ENCODE data around the gene CTSZ. TPM values are rescaled to one million over a fixed set of nuclear protein-coding genes. Genes with fewer than 3 reads are reported as not detected.

Gene CTSZ
- total RNA-seq, 1 experiment from 2014 or later: 37.6 TPM

- Mint-ChIP-seq H3K27ac (no peak overlapping the region), H3K4me3 (no peak overlapping the region), H3K27me3 (ENCODE audit: low read depth) (peaks cover 4% of the 10 kb centered on the region), H3K36me3 (ENCODE audit: insufficient read depth in 1 of 3, low read depth in 3 of 3) (no peaks in the 10 kb centered on the region), H3K4me1 (no peaks in the 10 kb centered on the region), H3K9me3 (no peaks in the 10 kb centered on the region; a peak in 2 of 5 replicates)
- H3K9me3 ChIP-seq (ENCODE audit: control insufficient read depth, low read depth, low read length): no peaks in the 10 kb centered on the region
- H3K23ac ChIP-seq (ENCODE audit: insufficient read length, low read depth, low read length): no peak overlapping the region
- H3K27ac ChIP-seq (ENCODE audit: insufficient read length, low read depth, low read length): no peak overlapping the region
- no peak overlapping the region for H3K4me2 ChIP-seq (ENCODE audit: insufficient read depth, insufficient read length, low read length)
- no peak overlapping the region for H2BK12ac ChIP-seq (ENCODE audit: insufficient read length, low read depth, low read length)
- no peaks in the 10 kb centered on the region for H3K79me2 ChIP-seq (ENCODE audit: insufficient read depth, low read length)
- H2BK20ac ChIP-seq (ENCODE audit: low read depth, low read length, poor library complexity, severe bottlenecking): no peak overlapping the region
- no peaks in the 10 kb centered on the region for H3K79me1 ChIP-seq (ENCODE audit: insufficient read depth, low read depth, low read length, poor library complexity, severe bottlenecking)
- no peak overlapping the region for H4K8ac ChIP-seq (replicated peaks; ENCODE audit: insufficient read length, low read depth, low read length)
- no peak overlapping the region for H3K9ac ChIP-seq (ENCODE audit: extremely low read depth, insufficient read length, low read length)
- H3K27me3 ChIP-seq (ENCODE audit: insufficient read depth, low read length): no peaks in the 10 kb centered on the region
- H4K5ac ChIP-seq (ENCODE audit: insufficient read length, low read depth, low read length): no peak overlapping the region
- H4K91ac ChIP-seq (ENCODE audit: insufficient read length, low read depth, low read length): no peak overlapping the region
- H3K4ac ChIP-seq (ENCODE audit: low read depth, low read length): no peak overlapping the region
- H2BK5ac ChIP-seq (ENCODE audit: insufficient read length, low read length): no peak overlapping the region
- DNase-seq: no peak
- no peak overlapping the region for H2AK5ac ChIP-seq (ENCODE audit: insufficient read length, low read length)
- TF ChIP-seq CTCF (conservative IDR thresholded peaks at IDR 0.05): no peak
- no peak overlapping the region for H3T11ph ChIP-seq (ENCODE audit: low read length)
- no peak overlapping the region for H2AFZ ChIP-seq (ENCODE audit: low read length)
- no peak overlapping the region for H3K14ac ChIP-seq (ENCODE audit: insufficient read depth, low read length)
- no peaks in the 10 kb centered on the region for H3K23me2 ChIP-seq (ENCODE audit: insufficient read length, low read depth, low read length, poor library complexity, severe bottlenecking)
- no peaks in the 10 kb centered on the region for H4K20me1 ChIP-seq (ENCODE audit: control insufficient read depth, insufficient read depth, insufficient read length)
- H3K18ac ChIP-seq (ENCODE audit: insufficient read length, low read depth, low read length): no peak overlapping the region
- no CpG with 5 or more reads among the region's 8 CpGs for WGBS (ENCODE audit: extremely low coverage, insufficient read length, low lambda C conversion rate)
- no peaks in the 10 kb centered on the region for H3K4me1 ChIP-seq (ENCODE audit: insufficient read depth, low read length)
- H2BK15ac ChIP-seq (ENCODE audit: low read depth, low read length): no peak overlapping the region
- no peak overlapping the region for H3K56ac ChIP-seq (ENCODE audit: insufficient read length, low read depth, low read length)
- H2BK120ac ChIP-seq (ENCODE audit: low read depth, low read length, poor library complexity, severe bottlenecking): no peak overlapping the region
Measured at GRCh38 chr20:58956078-58956477, 51.0 kb downstream of the CTSZ start.

Measured in H9 (cell line).